HepG2 (cell line): ENCODE data around the gene TEDC1. TPM values are rescaled to one million over a fixed set of nuclear protein-coding genes. Genes with fewer than 3 reads are reported as not detected.

Experiments used
- ATAC-seq: fragments of 200-7000 bp; cut with Tn5 transposase; 3 replicates; pipeline ENCODE4 v1.9.1; 2020; ENCODE audit warnings: mild to moderate bottlenecking, moderate library complexity
- BruUV-seq: library from RNA; stranded (reverse); fragments of 400-500 nt; replicated peaks from 2 replicates; lab custom pipeline; 2021; lab: Mats Ljungman, UMichigan
- CTCF ChIA-PET: fragments of 300-600 bp; formaldehyde crosslinking; extraction: SDS; loops from one replicate; lab custom pipeline; 2021; ENCODE audit warnings: low total read pairs, inconsistent platforms, low intra/inter-chr PET ratio; lab: Yijun Ruan, JAX
- POLR2A ChIA-PET: fragments of 350-600 bp; sonication (Branson Sonifier 250); formaldehyde crosslinking; loops from one replicate; lab custom pipeline; 2020; ENCODE audit warnings: antibody characterized with exemption, inconsistent platforms; lab: Yijun Ruan, JAX
- DNase-seq: peaks from one replicate; pipeline ENCODE4 v3.0.0-alpha.2; 2015; ENCODE audit warnings: low spot score
- FAIRE-seq: peaks from 3 replicates; lab custom pipeline; 2011; peaks lifted over from hg19 to GRCh38; lab: Jason Lieb, UNC
- H2AFZ ChIP-seq: one replicate; pipeline ENCODE4 v1.6.1; 2011; ENCODE audit warnings: low read length, inconsistent platforms
- H3K27ac ChIP-seq: fragments of 300-600 bp; 3 replicates; pipeline ENCODE4 v1.8.0; 2011; ENCODE audit warnings: mixed run types, mild to moderate bottlenecking, mixed read lengths, low read length, inconsistent platforms; ENCODE audit not compliant: insufficient read depth; ENCODE audit errors: extremely low read length
- H3K27me3 ChIP-seq, 2 experiments: fragments of 200-600 bp in 1 of 2; 2 replicates in 1 of 2; 3 replicates in 1 of 2; pipeline versions ENCODE4 v1.6.0 to v1.8.0; 2011; ENCODE audit warnings: low read length in 2 of 2, mild to moderate bottlenecking in 2 of 2, moderate library complexity in 2 of 2, inconsistent platforms in 1 of 2; ENCODE audit not compliant: insufficient read depth in 2 of 2, control insufficient read depth in 1 of 2
- H3K36me3 ChIP-seq, 2 experiments: fragments of 200-600 bp in 1 of 2; replicated peaks in 1 of 2; 2 replicates in 1 of 2; 3 replicates in 1 of 2; pipeline versions ENCODE4 v1.5.1 to v1.8.0; 2011; ENCODE audit warnings: low read length in 2 of 2, inconsistent platforms in 1 of 2; ENCODE audit not compliant: insufficient read depth in 2 of 2, control insufficient read depth in 1 of 2
- H3K4me1 ChIP-seq: 2 replicates; pipeline ENCODE4 v1.5.1; 2012; ENCODE audit warnings: low read length, inconsistent platforms; ENCODE audit not compliant: insufficient read depth
- H3K4me2 ChIP-seq: 2 replicates; pipeline ENCODE4 v1.6.0; 2011; ENCODE audit warnings: low read depth, low read length, inconsistent platforms
- H3K4me3 ChIP-seq, 3 experiments: fragments of 200-600 bp in 1 of 3; sonication (generic), shearing (Covaris generic) in 1 of 3; replicated peaks in 1 of 3; 2 replicates each; pipeline ENCODE4 v1.5.1; 2011 to 2016; ENCODE audit warnings: low read length in 3 of 3, inconsistent platforms in 2 of 3, low read depth in 2 of 3, mild to moderate bottlenecking in 2 of 3, control low read depth in 1 of 3, mixed read lengths in 1 of 3; ENCODE audit not compliant: insufficient read depth in 1 of 3
- H3K79me2 ChIP-seq: one replicate; pipeline ENCODE4 v1.6.1; 2011; ENCODE audit warnings: low read length, inconsistent platforms; ENCODE audit not compliant: insufficient read depth
- H3K9ac ChIP-seq: 2 replicates; pipeline ENCODE4 v1.6.0; 2011; ENCODE audit warnings: mild to moderate bottlenecking, low read depth, low read length, inconsistent platforms; ENCODE audit not compliant: insufficient read depth
- H3K9me3 ChIP-seq: 2 replicates; pipeline ENCODE4 v1.5.1; 2012; ENCODE audit warnings: mild to moderate bottlenecking, low read length
- H4K20me1 ChIP-seq: 2 replicates; pipeline ENCODE4 v1.6.0; 2011; ENCODE audit warnings: inconsistent platforms, mild to moderate bottlenecking, low read length, moderate library complexity; ENCODE audit not compliant: insufficient read depth
- AGO2 ChIP-seq: fragments of 200-400 bp; formaldehyde crosslinking; optimal IDR thresholded peaks from 2 replicates; pipeline ENCODE3; 2017; ENCODE audit warnings: mild to moderate bottlenecking, low read depth, low read length, moderate library complexity
- CCDC6 ChIP-seq: sonication (generic); formaldehyde crosslinking; IDR thresholded peaks from 2 replicates; pipeline ENCODE4 v1.8.1; 2022; ENCODE audit warnings: mild to moderate bottlenecking, missing genetic modification reagents, moderate library complexity
- CENPT ChIP-seq: sonication (generic); formaldehyde crosslinking; IDR thresholded peaks from 2 replicates; pipeline ENCODE4 v1.8.0; 2022; ENCODE audit warnings: low read depth, mild to moderate bottlenecking, moderate library complexity, missing genetic modification reagents
- CHD2 ChIP-seq: IDR thresholded peaks from 2 replicates; pipeline ENCODE4 v1.6.1; 2011; ENCODE audit warnings: low read depth, low read length, improper control_type of control experiment
- FOXK2 ChIP-seq: fragments of 450-650 bp; IDR thresholded peaks from 2 replicates; pipeline ENCODE4 v1.6.1; 2016
- PHF5A ChIP-seq: IDR thresholded peaks from one replicate; pipeline ENCODE4 v1.6.1; 2018; ENCODE audit warnings: low read depth, missing genetic modification reagents; ENCODE audit not compliant: unreplicated experiment
- RBM22 ChIP-seq: fragments of 200-400 bp; formaldehyde crosslinking; optimal IDR thresholded peaks from 2 replicates; pipeline ENCODE3; 2017; ENCODE audit warnings: mild to moderate bottlenecking, low read length, moderate library complexity
- ZNF550 ChIP-seq: sonication (generic); formaldehyde crosslinking; IDR thresholded peaks from 2 replicates; pipeline ENCODE4 v1.4.0; 2020; ENCODE audit warnings: mild to moderate bottlenecking, missing genetic modification reagents, borderline replicate concordance
- ZNF629 ChIP-seq: sonication (generic); formaldehyde crosslinking; conservative IDR thresholded peaks from 2 replicates; pipeline ENCODE4 v1.5.0; 2020; ENCODE audit warnings: missing genetic modification reagents
- WGBS: methylation state at CpG from one replicate; pipeline ENCODE4 v1.1.6; 2017; ENCODE audit warnings: low lambda C conversion rate; 5-methylcytosine and 5-hydroxymethylcytosine counted together
- in situ Hi-C: cut with HindIII; loops from 2 replicates; pipeline ENCODE4 v1.10.0; 2017; ENCODE audit warnings: low pct_unique_long_range_greater_than_20kb; ENCODE audit not compliant: extremely low pct_ligation_motif_present
- intact Hi-C: fragments of 100-400 bp; cut with micrococcal nuclease; formaldehyde crosslinking; loops from one replicate; pipeline ENCODE4 v1.10.0; 2022; ENCODE audit not compliant: unreplicated experiment
- polyA plus RNA-seq, 8 experiments: library from polyadenylated mRNA; depleted of rRNA in 3 of 8; stranded (reverse) in 7 of 8; unstranded in 1 of 8; fragments of >200 nt; fragmentation: Illumina TruSeq in 4 of 8; extraction: Trizol in 4 of 8; gene quantifications; 2 replicates each; pipeline versions ENCODE4 v1.2.1 to v1.2.3, GENCODE V29; 2011 to 2016; ENCODE audit warnings: low read depth in 4 of 8, missing spikeins in 1 of 8, mixed read lengths in 1 of 8; ENCODE audit not compliant: insufficient read depth in 1 of 8
- total RNA-seq, 5 experiments: library from RNA; depleted of rRNA; stranded (reverse); fragments of >200 nt; fragmentation: Illumina TruSeq; extraction: Trizol; gene quantifications; 2 replicates each; pipeline ENCODE4 v1.2.3, GENCODE V29; 2016; ENCODE audit warnings: low read depth in 1 of 5
- TF ChIP-seq, protein P1 (sequence below): sonication (generic); formaldehyde crosslinking; IDR thresholded peaks from 2 replicates; pipeline ENCODE4 v1.4.0; 2020; ENCODE audit warnings: missing genetic modification reagents

The TEDC1 gene
- total and polyA plus RNA-seq, 2 of the 13 experiments (the other 11 are each of a cell fraction or from before 2014, with no cell fraction given): 5.7 to 27.4 TPM

DNA sequence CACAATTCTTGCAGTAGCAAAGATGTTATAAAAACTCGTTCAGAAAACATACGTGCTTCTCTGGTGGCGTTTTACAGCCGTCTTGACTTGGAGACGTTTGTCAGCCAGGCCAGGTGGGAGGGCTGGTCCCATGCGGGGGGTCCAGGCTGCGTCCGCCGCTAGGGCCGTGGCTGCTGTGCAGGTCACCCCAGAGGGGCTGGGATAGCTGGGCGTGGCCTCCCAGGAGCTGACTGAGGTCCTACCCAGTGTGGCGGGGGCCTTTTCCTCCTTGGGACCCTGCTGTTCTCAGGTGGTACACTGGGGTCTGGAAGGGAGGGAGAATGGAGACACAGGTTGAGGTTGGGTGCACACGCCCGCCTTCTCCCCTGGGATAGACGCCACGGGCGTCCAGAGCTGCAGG is 46.2 kb upstream of the TEDC1 start:
- 98% methylated on average over 5 of the region's 17 CpGs for WGBS
- FAIRE-seq (no peak), ATAC-seq (no peak), DNase-seq (no peak)
- no peak overlapping the region for H3K27ac ChIP-seq
- BruUV-seq: no TSS peak
- H3K79me2 ChIP-seq: no peaks in the 10 kb centered on the region
- H3K9ac ChIP-seq: no peak overlapping the region
- H3K4me3 ChIP-seq: no peak overlapping the region
- peaks cover 7 to 22% of the 10 kb centered on the region in 2 experiments; a peak in 3 of 5 replicates for H3K36me3 ChIP-seq
- POLR2A ChIA-PET: no interaction called here
- H3K9me3 ChIP-seq: no peaks in the 10 kb centered on the region
- H2AFZ ChIP-seq: no peak overlapping the region
- no peaks in the 10 kb centered on the region for H3K27me3 ChIP-seq
- no peaks in the 10 kb centered on the region for H4K20me1 ChIP-seq
- no peak overlapping the region for H3K4me2 ChIP-seq
- in situ Hi-C loops: no loop called here
- intact Hi-C loops: no loop called here
- TF ChIP-seq FOXK2 (no peak), RBM22 (peak; percentile 72), ZNF629 (CRISPR knock-in tag) (no peak)
- TF ChIP-seq, protein P1, sequence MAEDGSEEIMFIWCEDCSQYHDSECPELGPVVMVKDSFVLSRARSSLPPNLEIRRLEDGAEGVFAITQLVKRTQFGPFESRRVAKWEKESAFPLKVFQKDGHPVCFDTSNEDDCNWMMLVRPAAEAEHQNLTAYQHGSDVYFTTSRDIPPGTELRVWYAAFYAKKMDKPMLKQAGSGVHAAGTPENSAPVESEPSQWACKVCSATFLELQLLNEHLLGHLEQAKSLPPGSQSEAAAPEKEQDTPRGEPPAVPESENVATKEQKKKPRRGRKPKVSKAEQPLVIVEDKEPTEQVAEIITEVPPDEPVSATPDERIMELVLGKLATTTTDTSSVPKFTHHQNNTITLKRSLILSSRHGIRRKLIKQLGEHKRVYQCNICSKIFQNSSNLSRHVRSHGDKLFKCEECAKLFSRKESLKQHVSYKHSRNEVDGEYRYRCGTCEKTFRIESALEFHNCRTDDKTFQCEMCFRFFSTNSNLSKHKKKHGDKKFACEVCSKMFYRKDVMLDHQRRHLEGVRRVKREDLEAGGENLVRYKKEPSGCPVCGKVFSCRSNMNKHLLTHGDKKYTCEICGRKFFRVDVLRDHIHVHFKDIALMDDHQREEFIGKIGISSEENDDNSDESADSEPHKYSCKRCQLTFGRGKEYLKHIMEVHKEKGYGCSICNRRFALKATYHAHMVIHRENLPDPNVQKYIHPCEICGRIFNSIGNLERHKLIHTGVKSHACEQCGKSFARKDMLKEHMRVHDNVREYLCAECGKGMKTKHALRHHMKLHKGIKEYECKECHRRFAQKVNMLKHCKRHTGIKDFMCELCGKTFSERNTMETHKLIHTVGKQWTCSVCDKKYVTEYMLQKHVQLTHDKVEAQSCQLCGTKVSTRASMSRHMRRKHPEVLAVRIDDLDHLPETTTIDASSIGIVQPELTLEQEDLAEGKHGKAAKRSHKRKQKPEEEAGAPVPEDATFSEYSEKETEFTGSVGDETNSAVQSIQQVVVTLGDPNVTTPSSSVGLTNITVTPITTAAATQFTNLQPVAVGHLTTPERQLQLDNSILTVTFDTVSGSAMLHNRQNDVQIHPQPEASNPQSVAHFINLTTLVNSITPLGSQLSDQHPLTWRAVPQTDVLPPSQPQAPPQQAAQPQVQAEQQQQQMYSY (CRISPR knock-in tag): no peak
- TF ChIP-seq, all 625 proteins: peak for 1
- CTCF ChIA-PET: no interaction called here
- peaks cover 14% of the 10 kb centered on the region for H3K4me1 ChIP-seq

DNA sequence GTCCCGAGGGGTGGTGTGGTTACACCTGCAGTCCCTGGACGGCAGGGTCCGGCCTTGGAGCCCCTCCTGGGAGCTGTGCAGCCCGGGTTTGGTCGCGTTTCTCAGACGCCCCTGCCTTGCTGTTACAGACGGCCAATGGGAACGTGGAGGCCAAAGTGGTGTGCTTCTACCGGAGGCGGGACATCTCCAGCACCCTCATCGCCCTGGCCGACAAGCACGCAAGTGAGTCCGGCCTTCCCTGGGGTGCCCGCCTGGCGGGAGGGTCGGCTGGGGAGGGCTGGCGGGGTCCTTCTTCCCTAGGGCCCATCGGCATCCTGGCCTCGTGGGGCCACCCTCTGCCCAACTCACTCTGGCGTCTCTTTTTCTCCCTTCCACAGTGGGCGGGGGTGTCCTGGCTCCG is 45.8 kb upstream of the TEDC1 start:
- WGBS: 97% methylated on average over 13 of the region's 24 CpGs
- H3K27me3 ChIP-seq: no peaks in the 10 kb centered on the region
- no peaks in the 10 kb centered on the region for H4K20me1 ChIP-seq
- CTCF ChIA-PET: no interaction called here
- no TSS peak for BruUV-seq
- intact Hi-C loops (no loop called here), in situ Hi-C loops (no loop called here)
- H3K9ac ChIP-seq: no peak overlapping the region
- no peaks in the 10 kb centered on the region for H3K9me3 ChIP-seq
- POLR2A ChIA-PET: no interaction called here
- FAIRE-seq (no peak), DNase-seq (no peak), ATAC-seq (no peak)
- H3K36me3 ChIP-seq: peaks cover 10 to 25% of the 10 kb centered on the region in 2 experiments; a peak in 3 of 5 replicates
- no peak overlapping the region for H3K4me2 ChIP-seq
- no peaks in the 10 kb centered on the region for H3K79me2 ChIP-seq
- H3K27ac ChIP-seq: no peak overlapping the region
- H3K4me3 ChIP-seq: no peak overlapping the region
- no peak overlapping the region for H2AFZ ChIP-seq
- TF ChIP-seq PHF5A (CRISPR knock-in tag) (no peak), CCDC6 (no peak), AGO2 (peak; percentile 83), CHD2 (no peak), ZNF550 (no peak), CENPT (CRISPR knock-in tag) (no peak)
- H3K4me1 ChIP-seq: peaks cover 14% of the 10 kb centered on the region
